GM12878 (cell line): ENCODE results near the gene TSC22D3. TPM values are rescaled to one million over a fixed set of nuclear protein-coding genes. Genes with fewer than 3 reads are reported as not detected.

Experiments
- ATAC-seq: fragments of 200-7000 bp; cut with Tn5 transposase; 3 replicates; pipeline ENCODE4 v1.9.1; 2020; ENCODE audit warnings: mild to moderate bottlenecking, moderate library complexity
- BruUV-seq: library from RNA; stranded (reverse); fragments of 400-500 nt; replicated peaks from 2 replicates; lab custom pipeline; 2021; lab: Mats Ljungman, UMichigan
- CTCF ChIA-PET: fragments of 300-600 bp; sonication (Branson Sonifier 250); formaldehyde crosslinking; extraction: SDS; loops from one replicate; lab custom pipeline; 2021; ENCODE audit warnings: inconsistent platforms; lab: Yijun Ruan, JAX
- POLR2A ChIA-PET: fragments of 350-600 bp; formaldehyde crosslinking; extraction: SDS; loops from one replicate; lab custom pipeline; 2021; ENCODE audit warnings: inconsistent platforms; lab: Charles Lee
- RAD21 ChIA-PET: fragments of 300-600 bp; sonication (Branson Sonifier 250); formaldehyde crosslinking; loops from one replicate; lab custom pipeline; 2023; ENCODE audit warnings: antibody characterized with exemption; ENCODE audit not compliant: unreplicated experiment; lab: Charles Lee
- SMC1A ChIA-PET: fragments of 300-600 bp; sonication (Branson Sonifier 250); formaldehyde crosslinking; loops from one replicate; lab custom pipeline; 2023; ENCODE audit not compliant: unreplicated experiment, uncharacterized antibody; lab: Charles Lee
- DNase-seq: peaks from one replicate; pipeline ENCODE4 v3.0.0-alpha.2; 2011; ENCODE audit warnings: low read depth, low spot score
- FAIRE-seq: peaks from 3 replicates; lab custom pipeline; 2011; peaks lifted over from hg19 to GRCh38; lab: Jason Lieb, UNC
- H2AFZ ChIP-seq: 2 replicates; pipeline ENCODE4 v1.6.0; 2011; ENCODE audit warnings: low read depth, low read length, control low read depth; ENCODE audit not compliant: control insufficient read depth
- H3K27ac ChIP-seq: 2 replicates; pipeline ENCODE4 v1.5.1; 2011; ENCODE audit warnings: control low read depth; ENCODE audit not compliant: control insufficient read depth, insufficient read depth
- H3K27me3 ChIP-seq, 2 experiments: replicated peaks in 1 of 2; 2 replicates each; pipeline versions ENCODE4 v1.6.0 to v1.6.1; 2011; ENCODE audit warnings: low read length in 1 of 2; ENCODE audit not compliant: control insufficient read depth in 2 of 2, insufficient read depth in 2 of 2
- H3K36me3 ChIP-seq, 2 experiments: 2 replicates each; pipeline ENCODE4 v1.5.1; 2011; ENCODE audit warnings: low read length in 1 of 2; ENCODE audit not compliant: control insufficient read depth in 2 of 2, insufficient read depth in 2 of 2
- H3K4me1 ChIP-seq: 2 replicates; pipeline ENCODE4 v1.6.1; 2011; ENCODE audit warnings: mild to moderate bottlenecking, low read length, moderate library complexity, mixed read lengths; ENCODE audit not compliant: control insufficient read depth, insufficient read depth
- H3K4me2 ChIP-seq: 2 replicates; pipeline ENCODE4 v1.6.0; 2011; ENCODE audit warnings: control low read depth; ENCODE audit not compliant: control insufficient read depth, insufficient read depth
- H3K4me3 ChIP-seq: fragments of 200-600 bp; sonication (generic); 2 replicates; pipeline ENCODE4 v1.5.1; 2016
- H3K79me2 ChIP-seq: 2 replicates; pipeline ENCODE4 v1.6.0; 2011; ENCODE audit warnings: low read length; ENCODE audit not compliant: control insufficient read depth, insufficient read depth
- H3K9ac ChIP-seq: 2 replicates; pipeline ENCODE4 v1.8.0; 2011; ENCODE audit warnings: low read length, control low read depth, mixed read lengths; ENCODE audit not compliant: control insufficient read depth, insufficient read depth
- H3K9me3 ChIP-seq: replicated peaks from 3 replicates; pipeline ENCODE4 v1.5.1; 2011; ENCODE audit warnings: mild to moderate bottlenecking, low read length; ENCODE audit not compliant: control insufficient read depth, insufficient read depth
- H4K20me1 ChIP-seq: 2 replicates; pipeline ENCODE4 v1.6.0; 2011; ENCODE audit not compliant: control insufficient read depth, insufficient read depth
- BACH1 ChIP-seq: fragments of 450-650 bp; IDR thresholded peaks from 2 replicates; pipeline ENCODE4 v1.6.1; 2017; ENCODE audit warnings: mild to moderate bottlenecking, borderline replicate concordance
- CBX5 ChIP-seq: sonication (generic); IDR thresholded peaks from 2 replicates; pipeline ENCODE4 v1.6.1; 2016; ENCODE audit warnings: low read depth, moderate library complexity, mild to moderate bottlenecking, inconsistent platforms
- CUX1 ChIP-seq: IDR thresholded peaks from 2 replicates; pipeline ENCODE4 v1.6.1; 2012; ENCODE audit warnings: improper control_type of control experiment, low read depth, low read length; ENCODE audit not compliant: insufficient replicate concordance
- EED ChIP-seq: sonication (generic); IDR thresholded peaks from 2 replicates; pipeline ENCODE4 v1.6.1; 2016; ENCODE audit warnings: antibody characterized with exemption, low read depth
- HCFC1 ChIP-seq: fragments of 150-350 bp; IDR thresholded peaks from 2 replicates; pipeline ENCODE4 v1.6.1; 2014; ENCODE audit warnings: low read length
- IKZF1 ChIP-seq: fragments of 450-650 bp; conservative IDR thresholded peaks from 2 replicates; pipeline ENCODE4 v1.6.1; 2017; ENCODE audit warnings: antibody characterized with exemption, mild to moderate bottlenecking
- IKZF2 ChIP-seq, 2 experiments: fragments of 450-650 bp; IDR thresholded peaks; 2 replicates each; pipeline ENCODE4 v1.6.1; 2017; ENCODE audit warnings: mild to moderate bottlenecking in 2 of 2, moderate library complexity in 2 of 2
- JUNB ChIP-seq: IDR thresholded peaks from 2 replicates; pipeline ENCODE4 v1.6.1; 2016; ENCODE audit warnings: antibody characterized with exemption, mild to moderate bottlenecking
- KAT2A ChIP-seq: conservative IDR thresholded peaks from 2 replicates; pipeline ENCODE4 v1.6.1; 2011; ENCODE audit warnings: low read depth, low read length; ENCODE audit not compliant: control insufficient read depth
- KDM1A ChIP-seq: fragments of 200-600 bp; sonication (generic); IDR thresholded peaks from 2 replicates; pipeline ENCODE4 v1.6.1; 2016; ENCODE audit warnings: borderline replicate concordance
- MTA3 ChIP-seq: IDR thresholded peaks from 2 replicates; pipeline ENCODE4 v1.6.1; 2012; ENCODE audit warnings: low read length, inconsistent platforms, borderline replicate concordance
- RBBP5 ChIP-seq: fragments of 200-600 bp; sonication (generic); conservative IDR thresholded peaks from 2 replicates; pipeline ENCODE4 v1.6.1; 2016
- SMARCA5 ChIP-seq: fragments of 450-650 bp; IDR thresholded peaks from 2 replicates; pipeline ENCODE4 v1.6.1; 2017; ENCODE audit warnings: mild to moderate bottlenecking
- WRNIP1 ChIP-seq: IDR thresholded peaks from 2 replicates; pipeline ENCODE4 v1.6.1; 2011; ENCODE audit warnings: low read depth, low read length, improper control_type of control experiment, borderline replicate concordance
- YY1 ChIP-seq: IDR thresholded peaks from 2 replicates; pipeline ENCODE4 v1.6.1; 2011; ENCODE audit warnings: low read depth, mild to moderate bottlenecking, low read length
- WGBS: methylation state at CpG from one replicate; pipeline ENCODE4 v1.1.6; 2016; ENCODE audit warnings: low lambda C conversion rate; ENCODE audit not compliant: insufficient replicate concordance, insufficient coverage; ENCODE audit errors: missing lambda C conversion rate; 5-methylcytosine and 5-hydroxymethylcytosine counted together
- in situ Hi-C: fragments of 300-500 bp; cut with MboI; formaldehyde crosslinking; loops from 9 replicates; pipeline ENCODE4 v1.14.3; 2018; ENCODE audit warnings: mixed read lengths
- intact Hi-C: fragments of 100-400 bp; cut with micrococcal nuclease; formaldehyde crosslinking; loops from one replicate; pipeline ENCODE4 v1.14.2; 2022; ENCODE audit not compliant: unreplicated experiment
- polyA plus RNA-seq, 11 experiments: library from polyadenylated mRNA; depleted of rRNA in 4 of 11; unstranded in 6 of 11; stranded (reverse) in 5 of 11; fragments of >200 nt; fragmentation: Nextera tagmentation in 4 of 11; fragmentation: Illumina TruSeq in 1 of 11; extraction: Ambion mirVana in 4 of 11; extraction: Trizol in 1 of 11; gene quantifications; 1 replicate in 1 of 11; 2 replicates in 10 of 11; pipeline versions ENCODE4 v1.2.1 to v1.2.3, GENCODE V29; 2011 to 2016; ENCODE audit warnings: inconsistent platforms in 2 of 11, missing spikeins in 2 of 11, low read depth in 1 of 11
- total RNA-seq, 4 experiments: library from RNA; depleted of rRNA in 3 of 4; stranded (reverse); fragments of >200 nt in 3 of 4; fragmentation: Illumina TruSeq in 1 of 4; extraction: Trizol in 1 of 4; gene quantifications; 2 replicates each; pipeline versions ENCODE4 v1.2.1 to v1.2.3, GENCODE V29; 2013 to 2021
- TF ChIP-seq, protein P1 (sequence below): IDR thresholded peaks from 2 replicates; pipeline ENCODE4 v1.6.1; 2012; ENCODE audit warnings: mild to moderate bottlenecking, low read depth, low read length

The TSC22D3 gene
- total and polyA plus RNA-seq, 10 of the 15 experiments (the other 5 are each of a cell fraction or from before 2014, with no cell fraction given) = 4.6 to 122 (median 16.1) TPM

GRCh38 chrX:107701493-107702121 lies 74.0 kb downstream of the TSC22D3 start:
- no peaks in the 10 kb centered on the region for H3K36me3 ChIP-seq
- H3K9ac ChIP-seq = no peak overlapping the region
- POLR2A ChIA-PET = interaction anchor here (0.5 to 1.5 kb wide), 12 partner anchors 8 to 222 kb away, joined by 3 to 12 read pairs (median 4); no protein-coding TSS in a partner anchor
- ATAC-seq (peak; percentile 87), DNase-seq (no peak), FAIRE-seq (peak; percentile 74)
- intact Hi-C loops (no loop called here), in situ Hi-C loops (no loop called here)
- H3K4me3 ChIP-seq = no peak overlapping the region
- BruUV-seq = no TSS peak
- peak overlapping the region; percentile 46 for H3K27ac ChIP-seq
- no peak overlapping the region; the same call in 1 of the 2 replicates for H3K4me2 ChIP-seq
- H3K4me1 ChIP-seq = peaks cover 24% of the 10 kb centered on the region; the same call in 1 of the 2 replicates
- no peaks in the 10 kb centered on the region for H3K27me3 ChIP-seq
- no peaks in the 10 kb centered on the region for H3K79me2 ChIP-seq
- no peaks in the 10 kb centered on the region for H4K20me1 ChIP-seq
- WGBS = 50% methylated on average over 1 of the region's 1 CpG
- CTCF ChIA-PET = interaction anchor here (1.1 to 2.4 kb wide), 8 partner anchors 9 to 28 kb away, joined by 3 to 13 read pairs (median 6); no protein-coding TSS in a partner anchor
- SMC1A ChIA-PET = interaction anchor here (0.7 to 3.4 kb wide), 13 partner anchors 8 to 58 kb away, joined by 3 to 26 read pairs (median 4); no protein-coding TSS in a partner anchor
- no peak overlapping the region for H2AFZ ChIP-seq
- RAD21 ChIA-PET = interaction anchor here (1.0 to 2.3 kb wide), 8 partner anchors 10 to 62 kb away, joined by 3 to 24 read pairs (median 6); no protein-coding TSS in a partner anchor
- no peaks in the 10 kb centered on the region for H3K9me3 ChIP-seq
- TF ChIP-seq CUX1 (no peak), WRNIP1 (no peak), IKZF1 (peak; percentile 43), KAT2A (no peak), SMARCA5 (peak; percentile 91), BACH1 (no peak), EED (peak; percentile 48; the same call in 1 of the 2 replicates), YY1 (peak; percentile 78), CBX5 (0 out of 2 replicates have a peak, but pooled peaks have one; percentile 80), RBBP5 (no peak), JUNB (peak; percentile 20; the same call in 1 of the 2 replicates), MTA3 (peak; percentile 43; the same call in 1 of the 2 replicates), HCFC1 (no peak), IKZF2 (IDR thresholded peaks at IDR 0.05) (peak; percentile 64 to 67; a peak in 3 of 4 replicates), KDM1A (no peak)
- TF ChIP-seq, protein P1, sequence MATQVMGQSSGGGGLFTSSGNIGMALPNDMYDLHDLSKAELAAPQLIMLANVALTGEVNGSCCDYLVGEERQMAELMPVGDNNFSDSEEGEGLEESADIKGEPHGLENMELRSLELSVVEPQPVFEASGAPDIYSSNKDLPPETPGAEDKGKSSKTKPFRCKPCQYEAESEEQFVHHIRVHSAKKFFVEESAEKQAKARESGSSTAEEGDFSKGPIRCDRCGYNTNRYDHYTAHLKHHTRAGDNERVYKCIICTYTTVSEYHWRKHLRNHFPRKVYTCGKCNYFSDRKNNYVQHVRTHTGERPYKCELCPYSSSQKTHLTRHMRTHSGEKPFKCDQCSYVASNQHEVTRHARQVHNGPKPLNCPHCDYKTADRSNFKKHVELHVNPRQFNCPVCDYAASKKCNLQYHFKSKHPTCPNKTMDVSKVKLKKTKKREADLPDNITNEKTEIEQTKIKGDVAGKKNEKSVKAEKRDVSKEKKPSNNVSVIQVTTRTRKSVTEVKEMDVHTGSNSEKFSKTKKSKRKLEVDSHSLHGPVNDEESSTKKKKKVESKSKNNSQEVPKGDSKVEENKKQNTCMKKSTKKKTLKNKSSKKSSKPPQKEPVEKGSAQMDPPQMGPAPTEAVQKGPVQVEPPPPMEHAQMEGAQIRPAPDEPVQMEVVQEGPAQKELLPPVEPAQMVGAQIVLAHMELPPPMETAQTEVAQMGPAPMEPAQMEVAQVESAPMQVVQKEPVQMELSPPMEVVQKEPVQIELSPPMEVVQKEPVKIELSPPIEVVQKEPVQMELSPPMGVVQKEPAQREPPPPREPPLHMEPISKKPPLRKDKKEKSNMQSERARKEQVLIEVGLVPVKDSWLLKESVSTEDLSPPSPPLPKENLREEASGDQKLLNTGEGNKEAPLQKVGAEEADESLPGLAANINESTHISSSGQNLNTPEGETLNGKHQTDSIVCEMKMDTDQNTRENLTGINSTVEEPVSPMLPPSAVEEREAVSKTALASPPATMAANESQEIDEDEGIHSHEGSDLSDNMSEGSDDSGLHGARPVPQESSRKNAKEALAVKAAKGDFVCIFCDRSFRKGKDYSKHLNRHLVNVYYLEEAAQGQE = no peak
